ENCODE results near the gene ARPC2. TPM values are rescaled to one million over a fixed set of nuclear protein-coding genes. Genes with fewer than 3 reads are reported as not detected.

ARPC2 gene
- total and polyA plus RNA-seq, 2 of the 13 experiments (the other 11 are each of a cell fraction or from before 2014, with no cell fraction given) = 168 to 303 TPM

- TF ChIP-seq ZBTB40 (IDR thresholded peaks at IDR 0.05) (no peak), ZBTB40 (CRISPR knock-in tag; IDR thresholded peaks at IDR 0.05) (no peak; the same call in 1 of the 2 replicates), HOMEZ (CRISPR knock-in tag; IDR thresholded peaks at IDR 0.05; ENCODE audit: low read depth) (no peak), ZBTB38 (CRISPR knock-in tag; IDR thresholded peaks at IDR 0.05) (peak; percentile 68), SKIL (CRISPR knock-in tag; IDR thresholded peaks at IDR 0.05; ENCODE audit: borderline replicate concordance) (no peak), ZNF512 (CRISPR knock-in tag; IDR thresholded peaks at IDR 0.05) (no peak), MEIS2 (CRISPR knock-in tag; IDR thresholded peaks at IDR 0.05) (peak; percentile 83), ZNF280D (CRISPR knock-in tag; IDR thresholded peaks at IDR 0.05) (no peak)
Observed at GRCh38 chr2:218292048-218293014, 75.3 kb downstream of the ARPC2 start, which contains the start of gene TMBIM1 (continued).
